Esophagus squamous epithelium (tissue), 5 donors: ENCODE data around the gene ISM2. TPM values are rescaled to one million over a fixed set of nuclear protein-coding genes. Genes with fewer than 3 reads are reported as not detected.
"Not testable (repeated sequence)": the region's sequence is repeated elsewhere in the genome, so short reads cannot be mapped to it uniquely, and the experiment has no call there.

Source experiments
- DNase-seq: peaks from one replicate; lab custom pipeline; 2025; lab: John Stamatoyannopoulos, UW
- H3K27ac ChIP-seq, 4 donors: fragments of 200-600 bp; sonication (generic); one replicate each; pipeline ENCODE4 v1.5.1; 2016 to 2019; ENCODE audit warnings: mild to moderate bottlenecking in 1 of 4
- H3K27me3 ChIP-seq, 4 donors: fragments of 200-600 bp; sonication (generic); 1 replicate in 3 of 4; 2 replicates in 1 of 4; pipeline versions ENCODE4 v1.5.1 to v1.6.0; 2017 to 2021; ENCODE audit warnings: antibody characterized with exemption in 1 of 4
- H3K36me3 ChIP-seq, 3 donors: fragments of 200-600 bp; sonication (generic); one replicate each; pipeline ENCODE4 v1.5.1; 2016 to 2019
- H3K4me1 ChIP-seq, 3 donors: fragments of 200-600 bp; sonication (generic); one replicate each; pipeline ENCODE4 v1.5.1; 2017 to 2019
- H3K4me3 ChIP-seq, 4 donors: fragments of 200-600 bp; sonication (generic); 1 replicate in 3 of 4; 2 replicates in 1 of 4; pipeline ENCODE4 v1.5.1; 2016 to 2019; ENCODE audit warnings: mild to moderate bottlenecking in 2 of 4, moderate library complexity in 1 of 4
- H3K9me3 ChIP-seq, 3 donors: fragments of 200-600 bp; sonication (generic); one replicate each; pipeline ENCODE4 v1.5.1; 2016 to 2019
- POLR2A ChIP-seq, 4 donors: fragments of 450-650 bp; IDR thresholded peaks; one replicate each; pipeline ENCODE4 v1.6.1; 2017; ENCODE audit warnings: antibody characterized with exemption in 4 of 4, mild to moderate bottlenecking in 4 of 4, moderate library complexity in 3 of 4
- WGBS, 2 donors: methylation state at CpG; one replicate each; pipeline ENCODE4 v1.1.5; 2018; 5-methylcytosine and 5-hydroxymethylcytosine counted together
- intact Hi-C: fragments of 100-400 bp; cut with DNase I; formaldehyde crosslinking; loops from one replicate; pipeline ENCODE4 v1.15.0; 2022
- total RNA-seq, 4 donors: library from RNA; depleted of rRNA; stranded (reverse); fragments of >200 nt; gene quantifications; one replicate each; pipeline ENCODE4 v1.1.0, GENCODE V29; 2016
- TF ChIP-seq, protein P1 (sequence below), 6 experiments: fragments of 450-650 bp in 4 of 6; fragments of 200-600 bp in 2 of 6; sonication (generic) in 2 of 6; IDR thresholded peaks; one replicate each; pipeline ENCODE4 v1.5.1; 2016 to 2019; ENCODE audit warnings: antibody characterized with exemption in 6 of 6, mild to moderate bottlenecking in 4 of 6, moderate library complexity in 4 of 6
- donor health status: DM: yes; HTN: yes; CAD: no.

The ISM2 gene
- total RNA-seq, 4 donors from 2014 or later: 1.6 to 1.7 TPM; not detected in 2

DNA sequence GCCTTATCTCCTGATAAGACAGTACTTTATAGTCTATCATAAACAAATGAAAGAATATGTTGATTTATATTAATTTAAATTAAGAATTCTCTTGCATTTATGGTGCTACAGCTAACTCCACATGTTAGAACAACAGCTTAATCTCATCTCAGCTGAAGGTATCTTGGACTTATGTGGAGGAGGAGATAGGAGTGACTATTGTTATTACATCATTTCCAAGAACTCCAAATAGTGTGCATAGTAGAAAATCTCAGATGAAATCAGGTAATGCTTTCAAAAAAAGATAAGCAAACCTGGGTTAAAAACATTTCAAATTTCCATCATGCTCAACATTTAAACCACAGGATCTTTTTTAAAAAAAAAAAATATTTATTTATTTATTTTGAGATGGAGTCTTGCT lies 31.3 kb upstream of the ISM2 start:
- no peak overlapping the region for H3K4me3 ChIP-seq
- TF ChIP-seq, protein P1, sequence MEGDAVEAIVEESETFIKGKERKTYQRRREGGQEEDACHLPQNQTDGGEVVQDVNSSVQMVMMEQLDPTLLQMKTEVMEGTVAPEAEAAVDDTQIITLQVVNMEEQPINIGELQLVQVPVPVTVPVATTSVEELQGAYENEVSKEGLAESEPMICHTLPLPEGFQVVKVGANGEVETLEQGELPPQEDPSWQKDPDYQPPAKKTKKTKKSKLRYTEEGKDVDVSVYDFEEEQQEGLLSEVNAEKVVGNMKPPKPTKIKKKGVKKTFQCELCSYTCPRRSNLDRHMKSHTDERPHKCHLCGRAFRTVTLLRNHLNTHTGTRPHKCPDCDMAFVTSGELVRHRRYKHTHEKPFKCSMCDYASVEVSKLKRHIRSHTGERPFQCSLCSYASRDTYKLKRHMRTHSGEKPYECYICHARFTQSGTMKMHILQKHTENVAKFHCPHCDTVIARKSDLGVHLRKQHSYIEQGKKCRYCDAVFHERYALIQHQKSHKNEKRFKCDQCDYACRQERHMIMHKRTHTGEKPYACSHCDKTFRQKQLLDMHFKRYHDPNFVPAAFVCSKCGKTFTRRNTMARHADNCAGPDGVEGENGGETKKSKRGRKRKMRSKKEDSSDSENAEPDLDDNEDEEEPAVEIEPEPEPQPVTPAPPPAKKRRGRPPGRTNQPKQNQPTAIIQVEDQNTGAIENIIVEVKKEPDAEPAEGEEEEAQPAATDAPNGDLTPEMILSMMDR (IDR thresholded peaks at IDR 0.05): no peak
- H3K27ac ChIP-seq: no peak overlapping the region
- no peaks in the 10 kb centered on the region for H3K27me3 ChIP-seq
- no peak for DNase-seq
- H3K9me3 ChIP-seq: no peaks in the 10 kb centered on the region
- H3K4me1 ChIP-seq: peaks cover 0 to 6% (median 0%) of the 10 kb centered on the region in 3 donors
- peaks cover 0 to 17% (median 0%) of the 10 kb centered on the region in 3 donors for H3K36me3 ChIP-seq
- intact Hi-C loops: no loop called here

DNA sequence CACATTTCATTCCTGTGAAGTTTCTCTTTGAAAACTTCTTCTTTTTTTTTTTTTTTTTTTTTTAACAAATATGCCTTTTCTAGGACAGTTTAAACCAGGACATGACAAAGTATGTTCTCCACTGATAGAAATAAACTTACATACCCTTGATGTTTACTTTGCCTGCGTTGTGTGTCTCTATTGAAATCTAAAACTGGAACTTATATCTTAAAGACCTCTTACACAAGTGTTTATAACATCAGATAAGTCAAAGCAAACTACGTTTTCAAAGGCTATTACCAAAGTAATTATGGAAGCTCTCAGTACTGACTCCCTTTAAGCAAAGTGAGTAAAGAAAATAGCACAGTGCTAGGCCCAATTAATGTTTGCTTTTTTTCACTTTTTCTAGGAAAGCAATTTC lies 30.6 kb upstream of the ISM2 start:
- WGBS, 2 donors: 76 to 85% methylated on average over 2 of the region's 2 CpGs

DNA sequence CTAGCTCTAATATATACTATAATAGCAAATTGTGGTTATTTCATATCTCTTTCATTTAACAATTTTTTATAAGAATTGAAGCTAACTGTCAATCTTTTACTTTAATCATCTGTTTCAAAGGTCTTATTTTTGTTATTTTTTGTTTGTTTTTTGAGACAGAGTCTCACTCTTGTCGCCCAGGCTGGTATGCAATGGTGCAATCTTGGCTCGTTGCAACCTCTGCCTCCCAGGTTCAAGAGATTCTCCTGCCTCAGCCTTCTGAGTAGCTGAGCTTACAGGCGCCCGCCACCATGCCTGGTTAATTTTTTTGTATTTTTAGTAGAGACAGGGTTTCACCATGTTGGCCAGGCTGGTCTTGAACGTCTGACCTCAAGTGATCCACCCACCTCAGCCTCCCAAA lies 30.1 kb upstream of the ISM2 start:
- H3K9me3 ChIP-seq, DNase-seq, H3K4me1 ChIP-seq, H3K4me3 ChIP-seq, intact Hi-C loops, H3K27me3 ChIP-seq, H3K27ac ChIP-seq: not testable (repeated sequence)
- peaks cover 0 to 13% (median 0%) of the 10 kb centered on the region in 3 donors for H3K36me3 ChIP-seq
- 86 to 88% methylated on average over 5 of the region's 5 CpGs for WGBS, 2 donors

More for the DNA sequence above, 30.6 kb upstream of the ISM2 start:
- Histone ChIP-seq H3K27ac (no peak overlapping the region), H3K4me3 (no peak overlapping the region), H3K4me1 (peaks cover 0 to 6% (median 0%) of the 10 kb centered on the region in 3 donors), H3K27me3 (no peaks in the 10 kb centered on the region), H3K36me3 (peaks cover 0 to 15% (median 0%) of the 10 kb centered on the region in 3 donors), H3K9me3 (no peaks in the 10 kb centered on the region)
- TF ChIP-seq POLR2A (IDR thresholded peaks at IDR 0.05): no peak
- TF ChIP-seq, protein P1 (IDR thresholded peaks at IDR 0.05): no peak
- DNase-seq: no peak
- intact Hi-C loops: no loop called here

DNA sequence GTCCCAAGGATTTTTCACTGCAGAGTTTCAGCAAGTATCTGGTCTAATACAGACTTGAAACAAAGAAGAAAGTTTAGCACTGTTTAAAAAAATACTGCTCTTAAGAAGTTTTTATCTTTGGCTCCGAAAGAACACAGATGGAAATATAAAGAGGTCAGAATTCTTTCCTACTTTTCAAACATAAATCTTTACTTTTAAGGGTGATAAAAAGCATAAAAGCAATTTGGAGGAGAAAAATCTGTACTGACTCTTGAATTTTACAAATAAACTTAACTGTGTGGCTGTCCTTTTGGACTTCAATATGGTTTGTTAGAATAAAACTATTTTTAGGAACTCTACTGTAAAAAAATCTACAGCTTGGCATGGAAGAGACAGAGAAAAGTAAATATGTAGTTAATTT lies 27.6 kb upstream of the ISM2 start:
- 65 to 71% methylated on average over 1 of the region's 1 CpG for WGBS, 2 donors
- DNase-seq: no peak

DNA sequence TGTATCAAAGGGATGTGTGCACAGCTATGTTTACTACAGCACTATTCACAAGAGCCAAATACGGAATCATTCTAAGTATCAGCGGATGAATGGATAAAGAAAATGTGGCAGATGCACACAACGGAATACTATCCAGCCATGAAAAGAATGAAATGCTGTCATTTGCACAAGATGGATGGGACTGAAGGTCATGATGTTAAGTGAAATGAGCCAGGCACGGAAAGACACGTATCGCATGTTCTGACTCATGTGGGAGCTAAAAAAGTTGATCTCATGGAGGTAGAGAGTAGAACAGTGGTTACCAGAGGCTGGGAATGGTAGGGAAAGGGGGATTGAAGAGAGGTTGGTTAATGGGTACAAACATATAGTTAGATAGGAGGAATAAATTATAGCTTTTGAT lies 25.9 kb upstream of the ISM2 start:
- TF ChIP-seq POLR2A (IDR thresholded peaks at IDR 0.05): no peak
- TF ChIP-seq, protein P1 (IDR thresholded peaks at IDR 0.05): no peak
- Histone ChIP-seq H3K4me3 (no peak overlapping the region), H3K36me3 (peaks cover 0 to 44% (median 11%) of the 10 kb centered on the region in 3 donors), H3K9me3 (no peaks in the 10 kb centered on the region), H3K4me1 (no peaks in the 10 kb centered on the region), H3K27me3 (no peaks in the 10 kb centered on the region), H3K27ac (no peak overlapping the region)
- WGBS, 2 donors: 73 to 85% methylated on average over 6 of the region's 6 CpGs
- intact Hi-C loops: no loop called here
- DNase-seq: no peak

More for the DNA sequence above, 27.6 kb upstream of the ISM2 start:
- intact Hi-C loops: no loop called here
- Histone ChIP-seq H3K4me3 (no peak overlapping the region), H3K27me3 (no peaks in the 10 kb centered on the region), H3K27ac (no peak overlapping the region), H3K36me3 (peaks cover 0 to 32% (median under 1%) of the 10 kb centered on the region in 3 donors), H3K4me1 (no peaks in the 10 kb centered on the region), H3K9me3 (no peaks in the 10 kb centered on the region)
- TF ChIP-seq POLR2A (IDR thresholded peaks at IDR 0.05): no peak
- TF ChIP-seq, protein P1 (IDR thresholded peaks at IDR 0.05): no peak

DNA sequence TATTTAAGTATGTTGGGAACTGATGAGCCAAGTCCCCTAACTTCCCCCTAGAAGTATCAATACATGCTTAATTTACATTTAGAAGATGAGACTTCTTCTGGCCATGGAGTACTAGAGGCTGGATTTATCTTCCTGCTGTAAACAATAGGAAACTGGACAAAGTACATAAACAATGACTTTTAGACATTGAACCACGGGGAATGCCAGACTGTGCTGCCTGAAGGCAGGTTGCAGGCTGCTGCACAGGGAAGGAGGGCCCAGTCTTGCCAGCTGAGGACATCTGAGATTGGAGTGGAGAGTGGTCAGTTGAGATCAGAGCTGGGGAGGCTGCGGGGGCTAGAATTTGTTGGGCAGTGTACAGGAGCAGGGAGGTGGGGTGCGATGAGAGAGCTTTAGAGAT lies 24.5 kb upstream of the ISM2 start:
- WGBS, 2 donors: 71 to 75% methylated on average over 3 of the region's 3 CpGs
- Histone ChIP-seq H3K4me1 (no peaks in the 10 kb centered on the region), H3K27me3 (no peaks in the 10 kb centered on the region), H3K36me3 (peaks cover 0 to 59% (median 11%) of the 10 kb centered on the region in 3 donors), H3K27ac (no peak overlapping the region), H3K4me3 (no peak overlapping the region), H3K9me3 (no peaks in the 10 kb centered on the region)
- intact Hi-C loops: no loop called here
- no peak for DNase-seq
- TF ChIP-seq, protein P1 (IDR thresholded peaks at IDR 0.05): no peak
